PC-3 (cell line): ENCODE data around the gene CMPK1.

Source experiments
- EZH2 ChIP-seq: fragments of 300-600 bp; sonication (generic); IDR thresholded peaks from one replicate; pipeline ENCODE4 v1.6.1; 2017; ENCODE audit warnings: antibody characterized with exemption, mild to moderate bottlenecking, low read length; ENCODE audit not compliant: unreplicated experiment
- TF ChIP-seq, protein P1 (sequence below): fragments of 300-600 bp; sonication (generic); conservative IDR thresholded peaks from 2 replicates; pipeline ENCODE4 v1.5.1; 2017; ENCODE audit warnings: antibody characterized with exemption, low read depth, mild to moderate bottlenecking, low read length

GRCh38 chr1:47388891-47389238 lies 55.3 kb downstream of the CMPK1 start:
- no peak for TF ChIP-seq EZH2
- TF ChIP-seq, protein P1, sequence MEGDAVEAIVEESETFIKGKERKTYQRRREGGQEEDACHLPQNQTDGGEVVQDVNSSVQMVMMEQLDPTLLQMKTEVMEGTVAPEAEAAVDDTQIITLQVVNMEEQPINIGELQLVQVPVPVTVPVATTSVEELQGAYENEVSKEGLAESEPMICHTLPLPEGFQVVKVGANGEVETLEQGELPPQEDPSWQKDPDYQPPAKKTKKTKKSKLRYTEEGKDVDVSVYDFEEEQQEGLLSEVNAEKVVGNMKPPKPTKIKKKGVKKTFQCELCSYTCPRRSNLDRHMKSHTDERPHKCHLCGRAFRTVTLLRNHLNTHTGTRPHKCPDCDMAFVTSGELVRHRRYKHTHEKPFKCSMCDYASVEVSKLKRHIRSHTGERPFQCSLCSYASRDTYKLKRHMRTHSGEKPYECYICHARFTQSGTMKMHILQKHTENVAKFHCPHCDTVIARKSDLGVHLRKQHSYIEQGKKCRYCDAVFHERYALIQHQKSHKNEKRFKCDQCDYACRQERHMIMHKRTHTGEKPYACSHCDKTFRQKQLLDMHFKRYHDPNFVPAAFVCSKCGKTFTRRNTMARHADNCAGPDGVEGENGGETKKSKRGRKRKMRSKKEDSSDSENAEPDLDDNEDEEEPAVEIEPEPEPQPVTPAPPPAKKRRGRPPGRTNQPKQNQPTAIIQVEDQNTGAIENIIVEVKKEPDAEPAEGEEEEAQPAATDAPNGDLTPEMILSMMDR: peak; percentile 82
